A549 (cell line): ENCODE results near the gene ZFPL1. TPM values are rescaled to one million over a fixed set of nuclear protein-coding genes. Genes with fewer than 3 reads are reported as not detected.

Source experiments
- ATAC-seq, 2 experiments: fragments of 200-7000 bp in 1 of 2; fragments of >200 bp in 1 of 2; cut with Nextera tagmentation in 1 of 2; cut with Tn5 transposase in 1 of 2; 3 replicates each; pipeline versions ENCODE4 v1.8.0 to v1.9.1; 2018 to 2020; ENCODE audit warnings: mild to moderate bottlenecking in 1 of 2, moderate library complexity in 1 of 2
- CTCF ChIA-PET: fragments of 300-600 bp; sonication (Branson Sonifier 250); formaldehyde crosslinking; extraction: SDS; loops from one replicate; lab custom pipeline; 2021; ENCODE audit warnings: antibody characterized with exemption, inconsistent platforms; lab: Yijun Ruan, JAX
- POLR2A ChIA-PET: fragments of 350-600 bp; formaldehyde crosslinking; extraction: SDS; loops from one replicate; lab custom pipeline; 2021; ENCODE audit warnings: antibody characterized with exemption, inconsistent platforms; lab: Yijun Ruan, JAX
- DNase-seq, 2 experiments: peaks; one replicate each; pipeline versions ENCODE4 v3.0.0 to v3.0.0-alpha.2; 2011 to 2016; ENCODE audit warnings: low read depth in 1 of 2, low spot score in 1 of 2
- FAIRE-seq: peaks from 2 replicates; lab custom pipeline; 2011; peaks lifted over from hg19 to GRCh38; lab: Jason Lieb, UNC
- H3K27ac ChIP-seq, 2 experiments: fragments of >200 bp; sonication (Bioruptor Twin); formaldehyde crosslinking; 3 replicates each; pipeline ENCODE4 v1.5.1; 2016 to 2017
- H3K4me1 ChIP-seq: fragments of >200 bp; sonication (Bioruptor Twin); formaldehyde crosslinking; 3 replicates; pipeline ENCODE4 v1.6.1; 2016
- H3K4me2 ChIP-seq: fragments of >200 bp; sonication (Bioruptor Twin); formaldehyde crosslinking; 3 replicates; pipeline ENCODE4 v1.6.1; 2016
- H3K4me3 ChIP-seq: fragments of >200 bp; sonication (Bioruptor Twin); formaldehyde crosslinking; 3 replicates; pipeline ENCODE4 v1.5.1; 2016
- H3K9me3 ChIP-seq: fragments of >200 bp; sonication (Bioruptor Twin); formaldehyde crosslinking; 3 replicates; pipeline ENCODE4 v1.6.1; 2016
- BHLHE40 ChIP-seq: IDR thresholded peaks from 2 replicates; pipeline ENCODE4 v1.6.1; 2012; ENCODE audit warnings: low read depth, low read length, inconsistent platforms
- CBX2 ChIP-seq: fragments of 200-600 bp; sonication (generic); IDR thresholded peaks from 2 replicates; pipeline ENCODE4 v1.6.1; 2016; ENCODE audit warnings: low read depth, mild to moderate bottlenecking, borderline replicate concordance
- CBX8 ChIP-seq: fragments of 200-600 bp; sonication (generic); IDR thresholded peaks from 2 replicates; pipeline ENCODE4 v1.6.1; 2016
- CEBPB ChIP-seq, 2 experiments: fragments of >200 bp in 1 of 2; sonication (Bioruptor Twin) in 1 of 2; formaldehyde crosslinking in 1 of 2; IDR thresholded peaks; 2 replicates each; pipeline ENCODE4 v1.6.1; 2012 to 2016
- CHD2 ChIP-seq: fragments of 150-350 bp; IDR thresholded peaks from 2 replicates; pipeline ENCODE4 v1.6.1; 2014; ENCODE audit warnings: low read length; ENCODE audit not compliant: partially characterized antibody
- EP300 ChIP-seq, 2 experiments: fragments of >200 bp; sonication (Bioruptor Twin); formaldehyde crosslinking; IDR thresholded peaks; 2 replicates in 1 of 2; 3 replicates in 1 of 2; pipeline ENCODE4 v1.6.1; 2016 to 2017
- FOSL2 ChIP-seq, 2 experiments: fragments of 450-650 bp in 1 of 2; fragments of >200 bp in 1 of 2; sonication (Bioruptor Twin) in 1 of 2; formaldehyde crosslinking; IDR thresholded peaks; 2 replicates each; pipeline versions ENCODE4 v1.5.0 to v1.6.1; 2016 to 2020; ENCODE audit warnings: mild to moderate bottlenecking in 1 of 2, moderate library complexity in 1 of 2
- GATA3 ChIP-seq: IDR thresholded peaks from 2 replicates; pipeline ENCODE4 v1.6.1; 2012; ENCODE audit warnings: borderline replicate concordance
- HDAC2 ChIP-seq: fragments of 200-600 bp; sonication (generic); IDR thresholded peaks from 2 replicates; pipeline ENCODE4 v1.6.1; 2016
- HOXA7 ChIP-seq: fragments of 250-450 bp; sonication (Bioruptor Pico); IDR thresholded peaks from 2 replicates; pipeline ENCODE4 v1.5.0; 2020; ENCODE audit warnings: mild to moderate bottlenecking, moderate library complexity
- HOXB5 ChIP-seq: fragments of 250-450 bp; sonication (Bioruptor Pico); IDR thresholded peaks from 2 replicates; pipeline ENCODE4 v1.5.0; 2020; ENCODE audit warnings: mild to moderate bottlenecking, moderate library complexity
- JUNB ChIP-seq: fragments of >200 bp; sonication (Bioruptor Twin); formaldehyde crosslinking; IDR thresholded peaks from 2 replicates; pipeline ENCODE4 v1.6.1; 2016
- MAZ ChIP-seq: fragments of 150-350 bp; IDR thresholded peaks from 2 replicates; pipeline ENCODE4 v1.6.1; 2014; ENCODE audit warnings: antibody characterized with exemption, low read depth, low read length, borderline replicate concordance
- MYC ChIP-seq: IDR thresholded peaks from 2 replicates; pipeline ENCODE4 v1.6.1; 2012; ENCODE audit warnings: mild to moderate bottlenecking, inconsistent platforms, low read length, improper control_type of control experiment, borderline replicate concordance
- NPAS2 ChIP-seq: fragments of 250-450 bp; sonication (Bioruptor Pico); IDR thresholded peaks from 2 replicates; pipeline ENCODE4 v1.8.0; 2022; ENCODE audit warnings: mild to moderate bottlenecking, moderate library complexity, borderline replicate concordance
- POLR2A ChIP-seq: IDR thresholded peaks from 2 replicates; pipeline ENCODE4 v1.6.1; 2012; ENCODE audit warnings: mild to moderate bottlenecking, low read length
- POLR2AphosphoS2 ChIP-seq: conservative IDR thresholded peaks from 2 replicates; pipeline ENCODE4 v1.6.1; 2012; ENCODE audit warnings: low read length, improper control_type of control experiment, inconsistent platforms
- RNF2 ChIP-seq: fragments of 200-600 bp; sonication (generic); IDR thresholded peaks from 2 replicates; pipeline ENCODE4 v1.6.1; 2016; ENCODE audit warnings: low read depth, mild to moderate bottlenecking, antibody characterized with exemption, moderate library complexity, borderline replicate concordance
- SMC3 ChIP-seq: fragments of >200 bp; sonication (Bioruptor Twin); formaldehyde crosslinking; IDR thresholded peaks from 3 replicates; pipeline ENCODE4 v1.6.1; 2018; ENCODE audit warnings: inconsistent platforms
- SREBF2 ChIP-seq: fragments of 450-650 bp; IDR thresholded peaks from 2 replicates; pipeline ENCODE4 v1.6.1; 2014; ENCODE audit warnings: mild to moderate bottlenecking, moderate library complexity
- ZC3H11A ChIP-seq: fragments of 450-650 bp; IDR thresholded peaks from 2 replicates; pipeline ENCODE4 v1.6.1; 2014; ENCODE audit warnings: antibody characterized with exemption, mild to moderate bottlenecking
- WGBS: methylation state at CpG from one replicate; pipeline ENCODE4 v1.1.6; 2017; ENCODE audit errors: missing lambda C conversion rate; 5-methylcytosine and 5-hydroxymethylcytosine counted together
- polyA plus RNA-seq, 4 experiments: library from polyadenylated mRNA; depleted of rRNA in 3 of 4; stranded (reverse); fragments of >200 nt; fragmentation: RNase III in 1 of 4; extraction: RNeasy Plus Mini Kit Qiagen cat#74134 plus additional on column Dnase treatment in 1 of 4; gene quantifications; 2 replicates in 3 of 4; 3 replicates in 1 of 4; pipeline ENCODE4 v1.2.3, GENCODE V29; 2011 to 2017
- TF ChIP-seq, protein P1 (sequence below): fragments of 250-450 bp; sonication (Bioruptor Pico); IDR thresholded peaks from 2 replicates; pipeline ENCODE4 v1.5.0; 2021; ENCODE audit warnings: mild to moderate bottlenecking, moderate library complexity, borderline replicate concordance
- TF ChIP-seq, protein P2 (sequence below): fragments of >200 bp; sonication (Bioruptor Twin); formaldehyde crosslinking; IDR thresholded peaks from 2 replicates; pipeline ENCODE4 v1.6.1; 2016
- TF ChIP-seq, protein P3 (sequence below): fragments of 250-450 bp; sonication (Bioruptor Pico); IDR thresholded peaks from 2 replicates; pipeline ENCODE4 v1.5.0; 2020; ENCODE audit warnings: low read depth, mild to moderate bottlenecking, moderate library complexity
- TF ChIP-seq, protein P4 (sequence below): IDR thresholded peaks from 2 replicates; pipeline ENCODE4 v1.6.1; 2012; ENCODE audit warnings: low read depth, borderline replicate concordance
- TF ChIP-seq, protein P5 (sequence below): IDR thresholded peaks from 2 replicates; pipeline ENCODE4 v1.6.1; 2012

The ZFPL1 gene
- polyA plus RNA-seq, 2 of the 4 experiments (the other 2 are of a cell fraction), result 30.1 to 31.7 TPM

DNA sequence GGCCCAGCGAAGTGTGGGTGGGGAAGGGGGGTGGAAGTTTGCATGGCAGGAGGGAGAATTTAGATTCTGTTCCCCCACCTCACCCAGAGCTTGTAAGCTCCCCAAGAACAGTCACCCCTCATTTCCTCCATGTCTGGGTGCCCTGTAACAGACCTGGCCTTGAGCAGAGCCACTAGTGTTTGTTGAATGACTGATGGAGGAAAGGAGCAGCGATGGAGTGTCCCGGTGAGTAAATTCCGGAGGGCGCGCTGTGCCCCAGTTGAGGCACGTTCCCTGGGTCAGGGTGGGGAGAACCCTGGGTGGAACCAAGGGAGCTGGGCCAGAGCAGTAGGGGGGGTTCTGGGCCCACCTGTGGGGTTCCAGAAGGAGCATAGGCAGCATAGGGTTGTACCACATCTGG, 26.5 kb upstream of the ZFPL1 start (continued):
- TF ChIP-seq, protein P1, sequence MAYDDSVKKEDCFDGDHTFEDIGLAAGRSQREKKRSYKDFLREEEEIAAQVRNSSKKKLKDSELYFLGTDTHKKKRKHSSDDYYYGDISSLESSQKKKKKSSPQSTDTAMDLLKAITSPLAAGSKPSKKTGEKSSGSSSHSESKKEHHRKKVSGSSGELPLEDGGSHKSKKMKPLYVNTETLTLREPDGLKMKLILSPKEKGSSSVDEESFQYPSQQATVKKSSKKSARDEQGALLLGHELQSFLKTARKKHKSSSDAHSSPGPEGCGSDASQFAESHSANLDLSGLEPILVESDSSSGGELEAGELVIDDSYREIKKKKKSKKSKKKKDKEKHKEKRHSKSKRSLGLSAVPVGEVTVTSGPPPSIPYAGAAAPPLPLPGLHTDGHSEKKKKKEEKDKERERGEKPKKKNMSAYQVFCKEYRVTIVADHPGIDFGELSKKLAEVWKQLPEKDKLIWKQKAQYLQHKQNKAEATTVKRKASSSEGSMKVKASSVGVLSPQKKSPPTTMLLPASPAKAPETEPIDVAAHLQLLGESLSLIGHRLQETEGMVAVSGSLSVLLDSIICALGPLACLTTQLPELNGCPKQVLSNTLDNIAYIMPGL, result no peak
- no peak for TF ChIP-seq POLR2AphosphoS2
- TF ChIP-seq, protein P2, sequence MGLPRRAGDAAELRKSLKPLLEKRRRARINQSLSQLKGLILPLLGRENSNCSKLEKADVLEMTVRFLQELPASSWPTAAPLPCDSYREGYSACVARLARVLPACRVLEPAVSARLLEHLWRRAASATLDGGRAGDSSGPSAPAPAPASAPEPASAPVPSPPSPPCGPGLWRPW, result no peak

DNA sequence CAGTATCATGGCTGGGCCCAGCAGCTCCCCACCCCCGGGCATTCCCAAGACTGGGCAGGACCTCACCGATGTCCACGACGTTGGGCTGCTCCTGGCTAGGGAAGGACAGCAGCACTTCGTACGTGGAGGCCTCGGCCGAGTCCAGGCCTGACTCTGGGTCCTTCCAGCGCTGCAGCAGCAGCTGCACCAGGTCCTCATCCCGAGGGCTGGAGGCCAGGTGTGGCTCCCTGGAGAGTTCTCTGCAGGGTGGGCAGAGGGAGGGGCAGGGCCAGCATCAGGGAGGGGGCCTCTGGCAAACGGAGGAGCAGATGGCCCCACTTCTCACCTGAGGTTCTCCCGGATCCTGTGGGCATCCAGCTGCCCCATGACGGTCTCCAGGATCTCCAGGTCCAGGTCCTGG, 26.0 kb upstream of the ZFPL1 start:
- no peak overlapping the region for H3K27ac ChIP-seq
- H3K4me2 ChIP-seq, result no peak overlapping the region
- no peaks in the 10 kb centered on the region for H3K4me1 ChIP-seq
- H3K4me3 ChIP-seq, result no peak overlapping the region
- 69% methylated on average over 11 of the region's 13 CpGs for WGBS
- TF ChIP-seq HOXA7 (CRISPR knock-in tag), result no peak
- TF ChIP-seq, protein P1, result no peak
- TF ChIP-seq SREBF2, result no peak
- no peak for TF ChIP-seq HDAC2
- no peak for TF ChIP-seq POLR2A
- no peak for TF ChIP-seq BHLHE40
- no peak for TF ChIP-seq SMC3
- no peak for TF ChIP-seq CHD2
- ChIA-PET CTCF (interaction anchor here (1.3 to 2.3 kb wide), 6 partner anchors 10 to 33 kb away, joined by 3 to 10 read pairs (median 4); partner anchors contain the start of gene SNX15), POLR2A (no interaction called here)
- H3K9me3 ChIP-seq, result no peaks in the 10 kb centered on the region
- ATAC-seq (no peak), DNase-seq (no peak), FAIRE-seq (no peak)

DNA sequence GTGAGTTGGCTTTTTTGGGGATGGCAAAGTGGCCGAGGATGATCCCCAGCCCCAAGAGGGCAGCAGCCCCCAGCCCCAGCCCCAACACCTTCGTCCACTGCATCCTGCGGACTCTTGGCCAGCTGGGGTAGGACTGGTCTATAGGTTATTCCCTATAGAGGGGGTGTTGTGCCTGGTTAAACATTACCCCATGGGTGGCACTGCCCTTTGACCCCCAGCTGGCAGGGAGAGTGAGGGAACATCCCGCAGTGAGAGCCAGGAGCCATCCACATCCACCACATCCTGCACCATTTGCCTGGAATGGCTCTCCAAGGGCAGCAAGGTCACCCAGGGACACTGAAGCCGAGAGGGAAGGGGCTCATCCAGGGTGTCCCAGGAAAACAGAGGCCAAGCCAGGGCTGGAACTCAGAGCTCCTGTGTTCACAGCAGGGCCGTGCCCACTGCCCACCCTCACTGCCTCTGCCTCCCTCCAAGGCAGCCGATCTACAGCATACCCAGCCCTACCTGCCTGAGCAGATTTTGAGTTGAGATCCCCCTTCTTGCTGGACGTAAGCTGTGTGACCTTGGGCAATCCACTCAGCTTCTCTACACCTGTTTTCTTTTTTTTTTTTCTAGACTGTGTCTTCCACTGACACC, 25.5 kb upstream of the ZFPL1 start, which contains the start of gene NAALADL1:
Gene NAALADL1 (minus strand): TSS at position 135 of the 636 bp plus-strand sequence. CDS start 32 bp downstream, at position 103.
- POLR2A ChIA-PET, result interaction anchor here (0.6 kb wide), 1 partner anchor 43 kb away, joined by 4 read pairs; no protein-coding TSS in a partner anchor
- DNase-seq, result no peak
- 81% methylated on average over 8 of the region's 8 CpGs for WGBS
- ATAC-seq, result no peak
- CTCF ChIA-PET, result interaction anchor here (0.6 to 2.3 kb wide), 10 partner anchors 10 to 283 kb away, joined by 3 to 10 read pairs (median 3); partner anchors contain the start of gene SNX15
- TF ChIP-seq NPAS2 (CRISPR knock-in tag), result no peak
- no peak for TF ChIP-seq JUNB
- Histone ChIP-seq H3K4me1 (no peaks in the 10 kb centered on the region), H3K27ac (no peak within 1 kb of the TSS), H3K4me2 (no peak within 1 kb of the TSS), H3K9me3 (no peaks in the 10 kb centered on the region), H3K4me3 (no peak within 1 kb of the TSS)
- no peak for FAIRE-seq

DNA sequence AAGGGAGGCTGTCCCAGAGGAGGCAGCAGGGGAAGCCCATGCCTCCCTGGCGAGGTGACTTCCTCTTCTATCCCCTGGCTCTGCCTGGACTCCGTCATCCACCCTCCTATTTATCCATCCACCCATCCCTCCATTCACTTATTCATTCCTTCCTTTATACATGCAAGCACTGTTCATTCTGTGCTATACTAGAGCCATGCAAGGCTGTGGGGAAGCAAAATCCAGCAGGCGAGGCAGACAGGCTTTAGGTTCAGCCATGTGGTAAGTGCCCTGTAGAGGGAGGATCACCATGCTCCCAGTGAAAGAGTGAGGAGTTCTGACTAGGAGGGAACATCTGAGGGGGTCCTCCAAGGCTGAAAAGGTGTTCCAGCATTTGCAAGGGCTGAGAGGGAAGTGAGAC, 24.5 kb upstream of the ZFPL1 start:
- CTCF ChIA-PET, result interaction anchor here (0.7 to 2.3 kb wide), 5 partner anchors 12 to 47 kb away, joined by 3 to 10 read pairs (median 4); no protein-coding TSS in a partner anchor
- Histone ChIP-seq H3K4me3 (no peak overlapping the region), H3K9me3 (no peaks in the 10 kb centered on the region), H3K4me1 (no peaks in the 10 kb centered on the region), H3K27ac (no peak overlapping the region), H3K4me2 (no peak overlapping the region)
- no peak for TF ChIP-seq HOXB5
- no peak for TF ChIP-seq CBX2
- TF ChIP-seq RNF2, result no peak
- no peak for TF ChIP-seq HOXA7 (CRISPR knock-in tag)
- no peak for TF ChIP-seq CEBPB (IDR thresholded peaks at IDR 0.05)
- TF ChIP-seq, protein P3, sequence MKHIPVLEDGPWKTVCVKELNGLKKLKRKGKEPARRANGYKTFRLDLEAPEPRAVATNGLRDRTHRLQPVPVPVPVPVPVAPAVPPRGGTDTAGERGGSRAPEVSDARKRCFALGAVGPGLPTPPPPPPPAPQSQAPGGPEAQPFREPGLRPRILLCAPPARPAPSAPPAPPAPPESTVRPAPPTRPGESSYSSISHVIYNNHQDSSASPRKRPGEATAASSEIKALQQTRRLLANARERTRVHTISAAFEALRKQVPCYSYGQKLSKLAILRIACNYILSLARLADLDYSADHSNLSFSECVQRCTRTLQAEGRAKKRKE (CRISPR knock-in tag), result no peak
- no peak for TF ChIP-seq ZC3H11A
- TF ChIP-seq MAZ, result no peak
- TF ChIP-seq, protein P4, sequence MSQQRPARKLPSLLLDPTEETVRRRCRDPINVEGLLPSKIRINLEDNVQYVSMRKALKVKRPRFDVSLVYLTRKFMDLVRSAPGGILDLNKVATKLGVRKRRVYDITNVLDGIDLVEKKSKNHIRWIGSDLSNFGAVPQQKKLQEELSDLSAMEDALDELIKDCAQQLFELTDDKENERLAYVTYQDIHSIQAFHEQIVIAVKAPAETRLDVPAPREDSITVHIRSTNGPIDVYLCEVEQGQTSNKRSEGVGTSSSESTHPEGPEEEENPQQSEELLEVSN, result no peak
- no peak for TF ChIP-seq CBX8
- no peak for TF ChIP-seq JUNB
- TF ChIP-seq GATA3, result no peak
- no peak for TF ChIP-seq EP300 (IDR thresholded peaks at IDR 0.05)
- no peak for TF ChIP-seq MYC
- TF ChIP-seq, protein P5, sequence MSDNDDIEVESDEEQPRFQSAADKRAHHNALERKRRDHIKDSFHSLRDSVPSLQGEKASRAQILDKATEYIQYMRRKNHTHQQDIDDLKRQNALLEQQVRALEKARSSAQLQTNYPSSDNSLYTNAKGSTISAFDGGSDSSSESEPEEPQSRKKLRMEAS, result no peak
- no peak for TF ChIP-seq FOSL2 (IDR thresholded peaks at IDR 0.05)
- TF ChIP-seq FOSL2 (CRISPR knock-in tag; IDR thresholded peaks at IDR 0.05), result no peak
- 47% methylated on average over 3 of the region's 3 CpGs for WGBS
- FAIRE-seq (no peak), DNase-seq (no peak), ATAC-seq (peak; percentile 16 to 48; a peak in 2 of 6 replicates)
- POLR2A ChIA-PET, result no interaction called here
